Esophagus squamous epithelium (tissue), 4 donors: ENCODE results near the gene TSKU.

ENCODE experiments used
- CTCF ChIP-seq, 6 experiments: fragments of 450-650 bp in 4 of 6; fragments of 200-600 bp in 2 of 6; sonication (generic) in 2 of 6; IDR thresholded peaks; one replicate each; pipeline ENCODE4 v1.5.1; 2016 to 2019; ENCODE audit warnings: antibody characterized with exemption in 6 of 6, mild to moderate bottlenecking in 4 of 6, moderate library complexity in 4 of 6
- POLR2A ChIP-seq, 4 donors: fragments of 450-650 bp; IDR thresholded peaks; one replicate each; pipeline ENCODE4 v1.6.1; 2017; ENCODE audit warnings: antibody characterized with exemption in 4 of 4, mild to moderate bottlenecking in 4 of 4, moderate library complexity in 3 of 4

GRCh38 chr11:76806608-76807205 lies 23.6 kb downstream of the TSKU start:
- TF ChIP-seq CTCF (IDR thresholded peaks at IDR 0.05) (no peak), POLR2A (IDR thresholded peaks at IDR 0.05) (no peak)
